Aorta (tissue), 5 donors: ENCODE results near the gene ARHGAP20. TPM values are rescaled to one million over a fixed set of nuclear protein-coding genes. Genes with fewer than 3 reads are reported as not detected.
"Not testable (repeated sequence)": the region's sequence is repeated elsewhere in the genome, so short reads cannot be mapped to it uniquely, and the experiment has no call there.

ENCODE experiments used
- ATAC-seq: fragments of 200-7000 bp; cut with Tn5 transposase; one replicate; pipeline ENCODE4 v1.9.1; 2022; ENCODE audit warnings: moderate library complexity; ENCODE audit not compliant: low FRiP score
- DNase-seq, 2 donors: peaks; one replicate each; pipeline ENCODE4 v3.0.0-alpha.2; 2020
- H3K27ac ChIP-seq, 2 donors: one replicate each; pipeline ENCODE4 v1.5.1; 2013; ENCODE audit warnings: low read length in 2 of 2, mild to moderate bottlenecking in 2 of 2, moderate library complexity in 2 of 2, control low read depth in 1 of 2, inconsistent platforms in 1 of 2, low read depth in 1 of 2
- H3K27me3 ChIP-seq, 2 donors: one replicate each; pipeline ENCODE4 v1.6.1; 2013; ENCODE audit warnings: control low read depth in 1 of 2, low read length in 1 of 2, mild to moderate bottlenecking in 1 of 2, moderate library complexity in 1 of 2; ENCODE audit not compliant: insufficient read depth in 2 of 2, control insufficient read depth in 1 of 2
- H3K36me3 ChIP-seq, 2 donors: one replicate each; pipeline ENCODE4 v1.6.1; 2013; ENCODE audit warnings: control low read depth in 1 of 2, low read length in 1 of 2, mild to moderate bottlenecking in 1 of 2; ENCODE audit not compliant: insufficient read depth in 2 of 2, control insufficient read depth in 1 of 2
- H3K4me1 ChIP-seq, 2 donors: one replicate each; pipeline ENCODE4 v1.6.1; 2013; ENCODE audit warnings: low read length in 2 of 2, control low read depth in 1 of 2, mild to moderate bottlenecking in 1 of 2, moderate library complexity in 1 of 2; ENCODE audit not compliant: insufficient read depth in 2 of 2, control insufficient read depth in 1 of 2
- H3K4me3 ChIP-seq, 2 donors: one replicate each; pipeline ENCODE4 v1.5.1; 2013; ENCODE audit warnings: low read length in 2 of 2, control low read depth in 1 of 2, mild to moderate bottlenecking in 1 of 2
- H3K9me3 ChIP-seq: one replicate; pipeline ENCODE4 v1.6.1; 2013; ENCODE audit warnings: mild to moderate bottlenecking, low read length; ENCODE audit not compliant: control insufficient read depth
- WGBS, 2 donors: extraction: QIAGEN DNeasy Blood & Tissue Kit; methylation state at CpG; one replicate each; pipeline ENCODE4 v1.1.7; 2013; 5-methylcytosine and 5-hydroxymethylcytosine counted together
- intact Hi-C, 2 donors: fragments of 100-400 bp; cut with DNase I; formaldehyde crosslinking; loops; one replicate each; pipeline versions ENCODE4 v1.14.2 to v1.15.0; 2022
- polyA plus RNA-seq, 2 donors: library from polyadenylated mRNA; stranded (reverse); fragments of 200-250 nt; gene quantifications; one replicate each; pipeline ENCODE4 v1.2.3, GENCODE V29; 2013
- total RNA-seq, 2 donors: library from RNA; stranded (reverse); fragmentation: NEBNext Ultra II Directional; extraction: Animal tissue kit (Norgen Biotek cat#: 25700); gene quantifications; one replicate each; pipeline ENCODE4 v1.2.1, GENCODE V29; 2021
- donor health status: healthy with polysubstance abuse.
- donor health status: Bipolar disorder and iron deficiency.
- donor health status: DM: no; HTN: no; CAD: no.
- donor health status: DM: no; HTN: no; CAD: no.
- donor health status: DM: yes; HTN: yes; CAD: no.

Gene ARHGAP20
- total and polyA plus RNA-seq, 4 donors: 0.63 to 5.1 (median 2.4) TPM

- 78% methylated on average over 3 of the region's 3 CpGs for WGBS, 2 donors
- no peaks in the 10 kb centered on the region for H3K36me3 ChIP-seq
- no peak for ATAC-seq
Observed at GRCh38 chr11:110655967-110656366, 56.3 kb downstream of the ARHGAP20 start.

GRCh38 chr11:110654456-110654855 is 57.8 kb downstream of the ARHGAP20 start:
- 73 to 79% methylated on average over 3 of the region's 3 CpGs for WGBS, 2 donors
- no peak for DNase-seq
- no peaks in the 10 kb centered on the region for H3K4me1 ChIP-seq
- no peaks in the 10 kb centered on the region for H3K36me3 ChIP-seq
- no peak for ATAC-seq
- H3K4me3 ChIP-seq: no peak overlapping the region
- no peaks in the 10 kb centered on the region for H3K9me3 ChIP-seq
- intact Hi-C loops: no loop called here
- no peaks in the 10 kb centered on the region for H3K27me3 ChIP-seq
- H3K27ac ChIP-seq: no peak overlapping the region

More at GRCh38 chr11:110655967-110656366, 56.3 kb downstream of the ARHGAP20 start:
- Histone ChIP-seq H3K27me3 (no peaks in the 10 kb centered on the region), H3K27ac (no peak overlapping the region), H3K4me3 (no peak overlapping the region), H3K4me1 (no peaks in the 10 kb centered on the region), H3K9me3 (no peaks in the 10 kb centered on the region)
- no peak for DNase-seq
- intact Hi-C loops: no loop called here

- no peak for ATAC-seq
- no peak overlapping the region for H3K27ac ChIP-seq
- DNase-seq: no peak
- H3K27me3 ChIP-seq: no peaks in the 10 kb centered on the region
- intact Hi-C loops: no loop called here
- H3K4me3 ChIP-seq: no peak overlapping the region
- H3K4me1 ChIP-seq: no peaks in the 10 kb centered on the region
- 91 to 97% methylated on average over 2 of the region's 2 CpGs for WGBS, 2 donors
- H3K9me3 ChIP-seq: no peaks in the 10 kb centered on the region
- H3K36me3 ChIP-seq: no peaks in the 10 kb centered on the region
Observed at GRCh38 chr11:110645253-110645652, 67.0 kb downstream of the ARHGAP20 start.

- Histone ChIP-seq H3K4me1 (no peaks in the 10 kb centered on the region), H3K36me3 (peaks cover 0 to 2% of the 10 kb centered on the region in 2 donors), H3K27me3 (no peaks in the 10 kb centered on the region), H3K9me3 (no peaks in the 10 kb centered on the region), H3K4me3 (no peak overlapping the region), H3K27ac (no peak overlapping the region)
- intact Hi-C loops: no loop called here
- DNase-seq: no peak
- ATAC-seq: no peak
Observed at GRCh38 chr11:110634370-110634769, 77.9 kb downstream of the ARHGAP20 start.

- H3K27ac ChIP-seq: no peak overlapping the region
- H3K4me3 ChIP-seq: no peak overlapping the region
- DNase-seq: no peak
- peaks cover 0 to 2% of the 10 kb centered on the region in 2 donors for H3K36me3 ChIP-seq
- intact Hi-C loops: no loop called here
- no peaks in the 10 kb centered on the region for H3K9me3 ChIP-seq
- H3K27me3 ChIP-seq: no peaks in the 10 kb centered on the region
- H3K4me1 ChIP-seq: no peaks in the 10 kb centered on the region
- no peak for ATAC-seq
Observed at GRCh38 chr11:110631551-110631950, 80.7 kb downstream of the ARHGAP20 start.

GRCh38 chr11:110629594-110629993 is 82.6 kb downstream of the ARHGAP20 start:
- DNase-seq (no peak), ATAC-seq (no peak)
- Histone ChIP-seq H3K9me3 (no peaks in the 10 kb centered on the region), H3K27me3 (no peaks in the 10 kb centered on the region), H3K4me3 (no peak overlapping the region), H3K36me3 (peaks cover 0 to 2% of the 10 kb centered on the region in 2 donors), H3K27ac (no peak overlapping the region), H3K4me1 (no peaks in the 10 kb centered on the region)
- WGBS, 2 donors: 33 to 40% methylated on average over 4 of the region's 4 CpGs
- intact Hi-C loops: no loop called here

GRCh38 chr11:110621826-110622225 is 90.4 kb downstream of the ARHGAP20 start:
- Histone ChIP-seq H3K9me3 (no peaks in the 10 kb centered on the region), H3K36me3 (no peaks in the 10 kb centered on the region), H3K27ac (no peak overlapping the region), H3K27me3 (no peaks in the 10 kb centered on the region), H3K4me1 (no peaks in the 10 kb centered on the region), H3K4me3 (no peak overlapping the region)
- no peak for ATAC-seq
- 55 to 94% methylated on average over 2 of the region's 2 CpGs for WGBS, 2 donors
- no peak for DNase-seq
- intact Hi-C loops: no loop called here

GRCh38 chr11:110619366-110619765 is 92.9 kb downstream of the ARHGAP20 start:
- 97 to 100% methylated on average over 1 of the region's 1 CpG for WGBS, 2 donors
- intact Hi-C loops, H3K9me3 ChIP-seq: not testable (repeated sequence)

GRCh38 chr11:110614031-110614430 is 98.2 kb downstream of the ARHGAP20 start:
- ATAC-seq (no peak), DNase-seq (no peak)
- intact Hi-C loops: no loop called here
- Histone ChIP-seq H3K27ac (no peak overlapping the region), H3K4me1 (no peaks in the 10 kb centered on the region), H3K36me3 (no peaks in the 10 kb centered on the region), H3K4me3 (no peak overlapping the region), H3K9me3 (no peaks in the 10 kb centered on the region), H3K27me3 (no peaks in the 10 kb centered on the region)
- WGBS, 2 donors: 89 to 97% methylated on average over 2 of the region's 2 CpGs

More at GRCh38 chr11:110619366-110619765, 92.9 kb downstream of the ARHGAP20 start:
- not testable (repeated sequence) for ATAC-seq, H3K27me3 ChIP-seq, H3K27ac ChIP-seq, H3K4me3 ChIP-seq, H3K36me3 ChIP-seq, DNase-seq, H3K4me1 ChIP-seq
